NCI-H82 treated with DMSO at 0.1 percent for 48 hours (cell line): Measurements from ENCODE around the gene TMEM250.
A peak's percentile ranks its signal among the peaks of the same experiment; 100 is the strongest.

Experiments
- DNase-seq: peaks from one replicate; lab custom pipeline; 2025; ENCODE audit not compliant: unreplicated experiment; lab: John Stamatoyannopoulos, UW

The TMEM250 gene

DNA sequence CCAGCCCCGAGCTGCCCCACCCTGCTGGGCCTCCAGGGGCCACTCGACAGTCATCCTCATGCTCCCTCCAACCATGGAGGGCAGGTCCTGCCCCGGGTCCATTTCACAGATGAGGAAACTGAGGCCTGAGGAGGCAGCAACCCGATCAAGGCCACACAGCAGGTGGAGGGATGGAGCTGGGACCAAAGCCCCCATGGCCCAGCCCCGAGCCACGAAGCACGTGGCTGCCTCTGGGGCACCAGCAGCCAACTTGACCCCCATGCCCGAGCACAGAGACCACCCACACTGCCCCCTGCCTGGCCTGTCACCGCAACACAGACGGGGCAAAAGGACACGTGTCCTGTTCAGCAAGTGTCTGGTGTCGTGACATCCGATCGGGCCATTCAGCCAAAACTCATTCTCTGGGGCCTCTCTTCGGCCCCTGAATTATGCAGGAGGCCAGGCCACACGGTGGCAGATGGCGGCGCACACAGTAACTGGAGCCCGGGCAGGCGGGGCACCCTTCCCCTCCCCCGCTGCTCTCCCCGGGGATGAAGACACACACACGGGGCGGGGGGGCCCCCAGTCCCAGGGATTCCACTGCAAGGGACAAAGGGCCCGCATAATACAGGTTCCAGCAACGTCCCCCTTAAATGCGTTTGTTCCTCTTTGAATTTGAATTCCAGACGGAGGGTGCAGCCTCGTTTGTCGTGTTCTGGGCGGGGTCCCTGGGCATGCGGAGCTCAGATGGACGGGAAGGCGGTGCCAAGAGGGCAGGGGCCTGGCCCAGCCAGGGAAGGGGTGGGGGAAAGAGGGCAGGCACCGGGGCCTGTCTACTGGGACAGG, 29.4 kb upstream of the TMEM250 start:
- DNase-seq: no peak

- DNase-seq: no peak
Observed at GRCh38 chr9:136147038-136147889, 28.6 kb upstream of the TMEM250 start.

DNA sequence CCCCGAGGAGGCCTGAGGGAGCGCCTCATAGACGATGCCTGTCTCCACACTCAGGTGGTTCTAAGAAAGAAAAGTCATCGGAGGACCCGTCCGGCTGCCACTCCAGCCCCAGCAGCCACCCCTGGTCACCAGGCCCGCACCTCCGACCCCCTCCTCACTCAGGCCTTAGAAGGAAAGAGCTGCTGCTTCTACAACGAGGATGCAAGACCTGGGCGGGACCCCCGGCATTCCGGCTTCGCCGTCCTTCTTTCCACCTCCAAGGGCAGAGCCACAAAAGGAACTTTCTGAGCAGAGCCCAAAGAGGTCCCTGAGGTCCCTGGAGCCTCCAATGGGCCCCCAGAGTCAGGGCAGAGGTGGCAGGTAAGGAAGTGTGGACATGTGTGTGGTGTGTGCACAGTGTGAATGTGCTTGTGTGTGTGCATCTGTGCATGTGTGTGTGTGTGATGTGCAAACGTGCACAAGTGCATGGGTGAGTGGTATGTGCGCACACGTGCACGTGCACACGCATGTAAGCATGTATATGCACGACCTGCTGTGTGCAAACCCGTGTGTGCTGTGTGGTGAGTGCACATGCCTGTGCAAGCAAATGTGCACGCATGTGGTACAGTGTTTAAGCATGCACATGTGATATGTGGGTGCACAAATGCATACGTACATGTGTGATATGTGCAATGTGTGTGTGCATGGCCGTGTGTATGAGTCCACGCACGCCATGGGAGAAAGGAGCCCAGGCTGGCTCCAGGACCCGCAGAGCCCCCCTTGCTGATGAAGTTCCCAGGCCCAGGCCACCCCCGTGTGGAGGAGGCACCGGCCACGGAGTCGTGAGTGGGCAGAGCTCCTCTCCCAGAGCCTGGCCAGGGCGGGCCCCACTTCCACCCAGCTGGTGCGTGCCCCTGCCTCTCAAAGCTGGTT, 27.7 kb upstream of the TMEM250 start:
- no peak for DNase-seq

DNA sequence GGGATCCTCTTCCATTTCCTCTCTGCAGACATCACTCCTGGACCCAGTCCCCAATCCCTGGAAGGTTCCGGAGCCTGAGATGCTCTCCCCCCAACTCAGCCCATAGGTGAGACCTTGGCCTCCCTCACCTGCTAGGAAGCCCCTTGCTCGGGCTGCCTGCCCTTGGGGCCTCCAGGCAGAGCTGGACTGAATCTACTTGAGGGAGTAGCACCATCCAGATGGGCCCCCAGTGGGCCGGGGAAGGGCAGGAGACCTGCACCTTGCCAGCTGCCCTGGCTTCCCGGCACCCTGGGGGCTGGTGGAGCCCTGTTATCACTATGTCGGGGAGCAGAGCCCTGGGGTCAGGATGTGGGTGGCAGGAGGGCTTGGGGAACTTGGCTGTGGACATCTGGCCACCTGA, 26.9 kb upstream of the TMEM250 start:
- no peak for DNase-seq

DNA sequence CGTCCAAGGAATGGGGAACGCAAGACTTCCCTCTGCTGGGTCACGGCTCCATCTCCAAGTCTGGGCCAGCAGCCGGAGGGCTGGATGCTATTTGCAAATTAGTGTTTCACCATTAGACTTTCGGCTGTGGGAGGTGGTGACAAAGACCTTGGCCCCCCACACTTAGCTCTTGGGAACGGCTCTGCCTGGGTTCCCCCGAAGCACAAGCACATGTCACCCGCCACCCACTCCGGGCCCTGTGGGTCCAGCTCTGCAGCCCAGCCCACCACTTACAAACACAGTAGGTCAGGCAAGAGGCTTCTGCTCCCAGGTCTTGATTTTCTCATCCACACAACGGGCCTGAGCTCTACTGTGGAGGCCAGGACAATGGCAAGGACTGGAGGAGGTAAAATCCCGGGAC, 25.8 kb upstream of the TMEM250 start:
- no peak for DNase-seq

DNA sequence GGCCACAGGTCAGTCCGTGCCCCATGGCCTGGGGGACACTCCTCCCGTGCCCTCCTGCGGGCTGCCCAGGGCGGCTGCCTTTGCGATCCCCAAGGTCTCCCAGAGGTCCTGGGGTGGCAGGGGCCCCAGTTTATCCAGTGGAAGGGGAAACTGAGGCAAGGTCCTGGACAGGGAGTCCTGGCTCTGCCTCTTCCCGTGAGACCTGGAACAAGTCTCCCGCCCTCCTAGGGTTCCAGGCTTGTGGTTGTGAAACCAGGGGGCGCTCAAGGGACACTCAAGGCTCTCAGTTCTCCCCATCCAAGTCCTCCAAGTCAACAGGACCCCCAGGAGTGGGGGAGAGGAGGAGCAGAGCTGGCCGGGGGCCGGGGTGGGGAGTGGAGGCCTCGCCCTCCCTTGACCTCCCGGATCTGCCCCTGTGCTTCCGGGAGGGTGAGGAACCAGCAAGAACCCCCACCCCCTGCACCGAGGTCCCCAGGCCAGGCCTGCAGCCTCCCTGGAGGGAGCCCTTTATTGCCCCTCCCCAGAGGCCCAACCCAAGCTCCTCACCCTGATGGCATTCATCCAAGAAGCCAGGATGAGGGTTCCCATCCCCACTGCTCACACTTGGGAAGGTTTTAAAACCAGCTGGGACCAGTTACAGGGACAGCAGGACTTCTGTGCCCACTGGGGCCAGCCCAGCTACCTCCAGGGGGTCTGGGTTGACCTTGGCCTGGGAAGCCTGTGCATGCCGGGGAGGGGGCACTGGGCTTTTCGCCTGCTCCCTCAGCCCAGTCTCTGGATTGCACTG, 24.7 kb upstream of the TMEM250 start:
- DNase-seq: peak; percentile 7

- DNase-seq: no peak
Observed at GRCh38 chr9:136142859-136143214, 24.2 kb upstream of the TMEM250 start.

- no peak for DNase-seq
Observed at GRCh38 chr9:136142414-136142796, 23.7 kb upstream of the TMEM250 start.

DNA sequence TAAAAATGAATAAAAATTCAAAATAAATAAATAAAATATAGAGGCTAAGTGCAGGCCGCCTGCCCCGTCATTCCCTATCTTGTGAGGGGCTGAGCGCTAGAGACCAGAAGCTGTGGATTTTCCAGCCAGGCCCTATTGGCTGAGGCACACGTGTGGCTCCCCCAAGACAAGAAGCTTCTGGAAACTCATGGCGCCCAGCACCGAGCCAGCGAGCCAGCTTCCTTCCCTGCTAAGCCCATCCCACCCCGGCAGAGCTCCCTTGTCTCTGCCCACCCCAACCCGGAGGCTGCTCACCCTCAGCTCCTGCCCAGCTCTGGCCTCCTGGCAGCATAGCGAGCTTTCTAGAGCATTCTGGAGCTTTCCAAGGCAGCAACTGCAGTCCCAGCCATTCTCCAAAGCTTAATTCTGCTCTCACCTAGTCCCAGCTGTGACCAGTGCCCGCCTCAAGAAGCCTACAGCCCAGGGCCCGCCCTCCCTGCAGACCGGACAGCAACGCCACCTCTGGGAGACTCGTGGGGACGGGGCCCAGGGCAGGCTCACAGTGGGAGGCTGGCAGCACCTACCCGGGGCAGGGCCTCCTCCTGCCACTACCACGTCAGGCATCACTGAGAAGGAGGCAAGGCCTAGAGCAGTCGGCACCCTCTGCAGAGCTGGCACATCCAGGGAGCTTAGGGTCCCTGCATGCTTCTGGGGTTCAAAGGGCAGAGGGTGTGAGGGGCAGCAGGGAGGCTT, 23.2 kb upstream of the TMEM250 start:
- no peak for DNase-seq

DNA sequence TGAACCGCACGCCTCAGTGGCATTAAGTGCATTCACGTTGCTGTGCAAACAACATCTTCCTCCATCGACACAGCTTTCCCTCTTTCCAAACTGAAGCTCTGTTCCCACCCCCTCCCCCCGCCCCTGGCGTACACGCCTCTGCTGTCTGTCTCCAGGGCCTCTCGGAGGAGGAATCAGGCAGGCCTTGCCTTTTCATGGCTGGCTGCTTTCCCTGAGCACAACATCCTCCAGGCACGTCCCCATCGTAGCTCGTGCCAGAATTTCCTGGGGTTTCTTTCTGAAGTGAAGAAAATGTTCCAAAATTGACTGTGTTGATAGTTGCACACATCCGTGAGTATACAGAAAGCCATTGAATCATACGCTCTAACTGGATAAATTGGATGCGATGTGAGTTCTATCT, 22.3 kb upstream of the TMEM250 start:
- no peak for DNase-seq

GRCh38 chr9:136140046-136140445, 21.4 kb upstream of the TMEM250 start:
- DNase-seq: no peak

GRCh38 chr9:136138566-136138965, 19.9 kb upstream of the TMEM250 start:
- DNase-seq: no peak

- DNase-seq: no peak
Observed at GRCh38 chr9:136137321-136138265, 18.9 kb upstream of the TMEM250 start.

GRCh38 chr9:136136127-136136925, 17.7 kb upstream of the TMEM250 start:
- no peak for DNase-seq

- DNase-seq: no peak
Observed at GRCh38 chr9:136135326-136136126, 16.9 kb upstream of the TMEM250 start.

DNA sequence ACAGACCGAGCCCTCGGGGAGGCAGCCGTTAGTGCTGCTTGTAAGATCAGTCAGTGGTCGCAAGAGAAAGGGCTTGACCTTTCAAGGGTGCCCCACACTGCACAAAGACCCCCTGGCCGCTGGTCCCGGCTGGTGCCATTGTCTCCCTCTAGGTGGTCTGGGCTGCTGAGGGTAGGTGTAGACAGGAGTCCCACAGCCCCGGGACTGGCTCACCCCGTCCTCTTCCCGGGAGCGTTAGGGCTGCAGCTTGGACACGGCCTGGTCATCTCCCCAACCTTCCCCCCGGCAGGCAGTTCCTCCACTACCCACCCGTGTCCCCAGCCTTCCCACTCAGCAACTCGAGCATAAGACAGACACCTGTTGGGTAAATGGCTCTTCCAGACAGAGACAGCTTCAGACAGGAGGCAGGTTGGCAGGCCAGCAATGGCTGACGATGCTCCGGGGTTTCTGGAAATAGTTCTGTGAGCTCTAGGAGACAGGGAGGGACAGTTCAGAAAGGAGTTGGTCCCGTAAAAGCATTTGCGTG, 15.3 kb upstream of the TMEM250 start:
- DNase-seq: no peak
